Endometrial microvascular endothelial cells (primary cell): ENCODE results near the gene SRRM4. TPM values are rescaled to one million over a fixed set of nuclear protein-coding genes. Genes with fewer than 3 reads are reported as not detected.

Experiments
- in situ Hi-C: cut with HindIII; loops from 2 replicates; pipeline ENCODE4 v1.10.0; 2017; ENCODE audit warnings: low sequenced_read_pairs, low pct_unique_long_range_greater_than_20kb; ENCODE audit errors: inconsistent ontology term
- total RNA-seq: library from RNA; depleted of rRNA; stranded (reverse); fragments of >200 nt; gene quantifications from one replicate; pipeline ENCODE4 v1.2.3, GENCODE V29; 2015; ENCODE audit errors: inconsistent ontology term

Gene SRRM4, protein sequence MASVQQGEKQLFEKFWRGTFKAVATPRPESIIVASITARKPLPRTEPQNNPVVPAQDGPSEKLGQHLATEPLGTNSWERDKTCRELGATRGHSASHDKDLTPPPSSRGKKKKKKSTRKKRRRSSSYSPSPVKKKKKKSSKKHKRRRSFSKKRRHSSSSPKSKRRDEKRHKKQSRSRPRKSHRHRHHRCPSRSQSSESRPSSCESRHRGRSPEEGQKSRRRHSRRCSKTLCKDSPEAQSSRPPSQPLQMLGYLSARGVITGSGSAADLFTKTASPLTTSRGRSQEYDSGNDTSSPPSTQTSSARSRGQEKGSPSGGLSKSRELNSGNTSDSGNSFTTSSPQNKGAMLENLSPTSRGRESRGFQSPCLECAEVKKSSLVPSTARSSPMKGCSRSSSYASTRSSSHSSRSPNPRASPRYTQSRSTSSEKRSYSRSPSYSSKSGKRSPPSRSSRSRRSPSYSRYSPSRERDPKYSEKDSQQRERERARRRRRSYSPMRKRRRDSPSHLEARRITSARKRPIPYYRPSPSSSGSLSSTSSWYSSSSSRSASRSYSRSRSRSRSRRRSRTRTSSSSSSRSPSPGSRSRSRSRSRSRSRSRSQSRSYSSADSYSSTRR
- not detected for total RNA-seq

DNA sequence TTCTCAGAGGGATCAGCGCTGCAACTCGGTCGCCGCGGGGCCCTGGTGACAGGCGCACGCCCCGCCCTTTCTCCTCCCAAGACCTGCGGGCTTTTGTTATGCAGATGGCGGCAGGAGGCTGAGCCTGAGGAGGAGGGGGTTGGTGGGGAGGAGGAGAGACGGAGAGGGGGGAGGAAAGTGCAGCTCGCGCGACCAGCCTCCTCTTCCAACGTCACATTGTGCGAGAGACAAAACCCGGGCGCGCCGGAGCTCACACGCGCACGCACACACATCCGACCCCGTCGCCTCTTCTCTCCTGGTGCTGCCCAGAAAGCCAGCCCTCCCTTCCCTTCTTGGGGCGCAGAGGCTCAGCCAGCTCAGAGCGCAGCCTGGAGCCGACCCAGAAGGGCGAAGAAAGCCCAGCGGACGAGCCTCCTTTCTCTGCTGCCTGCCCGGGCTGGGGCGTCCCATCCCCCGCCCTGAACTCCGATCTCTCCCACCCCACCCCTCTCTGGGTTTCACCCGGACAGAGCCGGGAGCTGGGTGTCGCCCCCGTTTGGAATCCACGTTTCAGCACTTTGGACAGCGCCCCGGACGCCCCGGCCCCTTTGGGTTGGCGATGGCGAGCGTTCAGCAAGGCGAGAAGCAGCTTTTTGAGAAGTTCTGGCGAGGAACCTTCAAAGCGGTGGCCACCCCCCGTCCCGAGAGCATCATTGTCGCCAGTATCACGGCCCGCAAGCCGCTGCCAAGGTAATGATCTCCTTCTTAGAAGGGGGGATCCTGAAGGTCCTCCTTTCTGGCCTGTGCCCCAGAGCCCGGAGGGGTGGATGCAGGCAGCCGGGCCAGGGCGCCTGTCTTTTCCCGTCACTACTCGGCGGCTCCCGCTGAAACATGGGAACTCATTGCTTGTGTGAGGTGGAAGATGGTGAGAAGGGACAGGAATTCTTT is at the start of gene SRRM4:
SRRM4 (plus strand) TSS at position 257 of the 927 bp plus-strand sequence; CDS start at position 599, 342 bp downstream.
- in situ Hi-C loops, result no loop called here

DNA sequence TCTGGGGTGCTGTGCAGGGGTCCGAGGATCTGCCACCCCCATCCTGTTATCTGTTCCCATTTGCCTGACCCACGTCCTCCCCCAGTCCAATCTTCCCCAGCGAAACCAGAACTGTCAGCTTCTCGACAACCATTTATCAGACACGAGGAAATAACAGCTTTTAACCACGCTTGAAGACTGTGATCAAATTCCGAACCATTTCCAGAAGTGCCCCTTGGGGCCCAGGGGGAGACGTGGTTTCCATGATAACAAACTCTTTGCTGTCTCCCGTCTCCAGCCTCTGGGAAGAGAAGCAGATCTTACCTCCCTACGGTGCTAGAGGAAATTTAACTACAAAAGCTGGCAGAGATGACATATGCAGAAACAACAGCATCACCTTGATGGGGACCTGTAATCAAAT is 35.1 kb upstream of the SRRM4 start:
- in situ Hi-C loops, result no loop called here

DNA sequence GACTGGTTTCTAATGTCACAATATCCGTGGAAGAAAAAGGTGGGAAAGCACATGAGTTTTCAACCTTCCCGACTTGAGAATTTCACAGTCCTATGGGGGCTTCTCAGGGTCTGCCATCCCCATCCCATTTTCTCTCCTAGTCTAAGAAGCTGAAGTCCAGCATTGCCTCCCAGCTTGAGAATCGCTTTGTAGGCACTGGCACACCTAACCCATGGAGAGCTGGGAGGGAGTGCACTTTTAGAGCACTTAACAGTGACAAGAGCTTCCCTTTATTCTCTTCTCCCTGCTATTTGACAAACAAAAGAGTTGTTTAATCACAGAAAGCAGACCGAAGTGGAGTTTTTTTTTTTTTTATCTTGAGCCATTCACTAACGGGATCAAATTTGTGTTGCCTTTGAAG is 22.8 kb upstream of the SRRM4 start:
- in situ Hi-C loops, result no loop called here

DNA sequence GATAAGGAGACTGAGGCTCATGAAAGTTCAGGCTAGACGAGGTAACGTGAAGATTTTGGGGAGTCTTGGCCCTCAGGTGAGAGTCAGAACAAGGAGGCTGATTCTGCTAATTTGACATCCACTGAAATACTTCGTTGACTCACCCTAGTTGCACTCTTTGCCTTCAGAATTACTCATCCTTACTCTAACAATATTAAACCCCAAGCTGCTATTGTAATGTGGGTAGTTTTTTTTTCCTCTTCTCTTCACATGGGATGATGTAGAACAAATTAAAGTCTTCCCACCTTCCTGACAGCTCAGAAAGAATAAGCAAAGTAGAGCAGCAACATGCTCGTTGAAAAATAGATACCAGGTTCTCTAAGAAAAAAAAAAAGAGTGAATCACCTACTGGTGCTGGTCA is 22.0 kb upstream of the SRRM4 start:
- in situ Hi-C loops, result no loop called here

DNA sequence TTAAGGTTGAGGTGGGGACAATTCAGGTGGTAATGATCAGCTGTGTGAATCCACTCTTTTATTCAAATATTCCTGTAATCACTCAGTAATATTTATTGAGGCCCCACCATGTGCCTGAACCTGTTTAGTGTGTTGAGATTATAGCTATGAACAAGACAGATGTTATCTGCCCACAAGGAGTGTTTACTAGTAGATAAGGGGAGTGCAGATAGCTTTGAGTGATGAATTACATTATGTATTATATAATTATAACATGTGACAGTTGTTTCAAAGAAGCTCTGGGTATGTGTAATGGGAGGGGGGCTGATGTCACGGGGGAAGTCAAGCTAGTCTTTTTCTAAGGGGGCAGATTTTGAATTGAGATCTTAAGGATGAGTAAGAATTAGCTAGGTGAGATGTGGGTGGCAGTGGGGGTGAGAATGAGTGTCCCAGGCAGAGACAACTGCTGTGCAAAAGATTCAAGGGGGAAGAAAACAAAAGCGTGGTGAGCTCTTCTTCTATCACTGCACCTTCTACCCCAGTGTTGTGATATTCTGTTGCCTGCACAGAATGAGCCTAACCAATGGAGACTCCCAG is 21.3 kb upstream of the SRRM4 start:
- in situ Hi-C loops, result no loop called here

DNA sequence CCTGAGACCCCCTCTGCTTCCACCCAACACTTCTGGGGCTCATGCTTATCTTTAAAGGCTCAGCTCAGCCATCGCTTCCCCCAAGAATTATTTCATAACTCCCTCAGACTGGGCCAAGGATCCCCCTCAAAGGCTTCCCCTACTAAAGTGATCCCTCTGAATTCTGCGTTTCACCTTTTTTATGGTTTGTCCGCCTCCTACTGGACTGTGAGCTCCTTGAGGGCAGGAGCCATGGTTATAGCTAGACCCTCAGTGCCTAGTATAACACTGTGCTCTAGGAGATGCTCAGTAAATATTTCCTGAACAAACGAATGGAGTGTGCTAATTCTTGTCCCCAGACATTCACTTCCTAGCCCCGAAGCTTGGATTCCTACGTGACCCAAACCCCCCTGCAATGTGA is 20.5 kb upstream of the SRRM4 start:
- in situ Hi-C loops, result no loop called here

DNA sequence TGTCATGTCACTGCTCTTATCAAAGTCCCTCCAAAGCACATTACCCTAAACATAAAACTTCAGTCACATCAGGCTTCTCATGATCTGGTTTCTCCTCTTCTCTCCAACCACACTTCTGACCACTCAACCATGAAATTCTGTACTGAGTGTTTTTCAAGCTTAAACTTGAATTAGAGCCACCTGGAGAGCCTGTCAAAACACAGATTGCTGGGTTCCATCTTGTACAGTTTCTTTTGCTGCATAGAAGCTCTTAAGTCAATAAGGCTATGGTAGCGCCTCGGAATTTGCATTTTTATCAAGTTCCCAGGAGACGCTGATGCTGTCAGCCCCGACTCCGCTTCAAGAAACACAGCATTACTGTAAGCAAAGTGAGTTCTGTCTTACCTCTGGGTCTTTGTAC is 16.4 kb upstream of the SRRM4 start:
- in situ Hi-C loops, result no loop called here

DNA sequence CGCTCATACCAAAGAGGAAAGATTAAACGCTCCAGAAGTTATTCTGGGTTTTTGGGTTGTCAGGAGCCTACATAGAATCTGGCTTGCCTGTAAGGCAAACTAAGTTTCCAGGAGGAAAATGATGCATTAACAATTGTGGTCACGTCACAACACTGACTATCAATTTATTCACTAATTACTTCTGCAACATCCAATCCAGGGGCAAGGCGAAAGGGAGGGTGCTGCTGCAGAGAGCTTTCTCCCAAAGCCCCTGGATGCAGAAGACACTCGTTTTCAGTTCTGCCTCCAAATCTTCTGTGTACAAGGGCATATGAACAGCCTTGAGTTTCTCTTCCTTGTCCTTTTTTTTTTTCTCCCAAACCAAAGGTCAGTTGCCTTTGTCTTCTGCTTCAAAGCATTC is 10.5 kb upstream of the SRRM4 start:
- in situ Hi-C loops, result no loop called here

DNA sequence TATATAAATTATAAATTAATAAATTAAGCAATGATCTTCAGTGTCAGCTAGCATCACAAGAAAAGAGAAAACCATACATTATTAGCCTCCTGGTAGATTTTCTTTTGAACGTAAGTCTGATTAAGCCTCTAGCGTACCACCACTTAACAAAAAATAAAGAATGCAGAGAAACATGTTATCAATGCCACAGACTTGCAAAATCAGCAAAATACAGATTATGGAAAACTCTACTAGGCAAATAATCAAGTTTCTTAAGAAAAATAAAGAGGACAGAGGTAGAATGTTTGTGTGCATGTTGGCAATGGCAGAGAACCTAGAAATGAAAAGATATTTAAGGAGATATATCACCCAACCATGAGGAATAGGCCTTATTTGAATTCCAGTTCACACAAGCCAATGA is 8.4 kb upstream of the SRRM4 start:
- in situ Hi-C loops, result no loop called here

DNA sequence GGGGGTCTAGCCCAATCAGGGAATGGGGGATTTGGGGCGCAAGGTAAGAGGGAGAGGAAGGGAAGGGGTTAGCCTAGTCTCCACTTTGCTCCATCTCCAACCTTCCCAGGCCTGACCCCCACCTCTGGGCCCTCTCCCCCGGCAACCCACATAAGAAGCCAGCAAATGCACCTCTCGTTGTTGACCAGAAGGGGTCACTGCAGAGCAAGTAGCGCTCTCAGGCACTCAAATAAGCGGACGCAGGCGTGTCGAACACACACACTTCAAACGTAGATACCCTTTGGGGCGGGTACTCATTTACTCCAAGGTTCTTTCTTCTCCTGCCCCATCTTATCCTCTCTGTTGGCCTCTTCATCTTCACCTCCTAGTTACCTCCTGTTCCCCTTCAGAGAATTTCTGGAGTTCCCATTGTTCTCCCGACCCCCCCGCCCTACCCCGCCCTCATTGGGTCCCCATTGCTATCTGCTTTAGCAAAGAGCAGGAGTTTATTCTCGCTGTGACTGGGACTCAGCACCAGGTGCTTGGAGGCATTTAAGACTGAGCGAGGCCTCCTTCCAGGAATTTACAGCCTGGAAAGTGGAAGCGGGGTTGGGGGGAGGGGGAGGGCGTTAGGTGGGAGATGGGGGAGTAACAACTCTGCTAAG is 1.5 kb upstream of the SRRM4 start:
- in situ Hi-C loops, result no loop called here

DNA sequence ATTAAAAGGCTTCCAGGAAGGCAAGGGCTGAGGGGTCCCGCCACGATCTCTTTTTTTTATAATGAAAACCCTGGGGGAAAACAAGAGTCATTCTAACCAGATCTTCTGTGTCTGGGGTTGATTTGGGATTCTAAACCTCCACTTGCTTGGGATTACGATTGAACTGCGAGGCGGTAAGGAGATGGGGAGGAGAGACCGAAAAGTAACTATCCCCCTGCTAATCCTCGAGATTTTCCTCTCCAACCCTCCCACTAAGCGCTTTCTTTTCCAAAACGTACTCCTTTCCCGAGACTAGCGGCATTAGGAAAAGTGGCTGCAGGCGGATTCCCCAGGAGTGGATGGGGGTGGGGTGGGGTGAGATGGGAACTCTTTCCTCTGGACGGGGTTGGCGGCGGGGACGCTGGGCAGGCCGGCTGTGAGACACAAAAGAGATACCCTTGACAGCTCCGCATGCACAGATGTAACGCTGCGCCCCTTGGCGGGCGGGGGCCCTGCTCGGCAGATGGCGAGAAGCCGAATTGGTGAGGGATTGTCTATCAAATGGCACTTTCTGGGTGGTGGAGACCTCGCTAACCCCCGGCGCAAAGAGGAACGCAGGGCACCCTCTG is 830 bp upstream of the SRRM4 start:
- in situ Hi-C loops, result no loop called here

DNA sequence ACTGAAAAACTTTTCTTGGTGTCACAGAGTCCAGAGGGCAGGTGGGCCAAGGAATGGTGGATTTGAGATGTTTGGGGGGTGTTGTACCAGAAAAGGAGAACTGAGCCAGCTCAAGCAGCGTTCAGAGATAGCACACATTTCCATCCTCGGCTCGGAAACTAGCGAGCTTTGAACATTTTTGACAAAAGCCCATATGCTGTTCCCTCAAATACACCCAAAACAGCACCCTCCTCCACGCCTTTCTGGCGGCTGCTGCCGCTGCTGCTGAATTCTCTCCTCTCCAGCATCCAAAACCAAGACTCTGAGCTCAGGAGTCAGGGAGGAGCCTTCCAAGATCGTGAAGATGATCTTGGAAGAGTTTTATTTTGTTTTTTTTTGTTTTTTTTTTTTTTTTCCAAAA is 961 bp downstream of the SRRM4 start:
- in situ Hi-C loops, result no loop called here

DNA sequence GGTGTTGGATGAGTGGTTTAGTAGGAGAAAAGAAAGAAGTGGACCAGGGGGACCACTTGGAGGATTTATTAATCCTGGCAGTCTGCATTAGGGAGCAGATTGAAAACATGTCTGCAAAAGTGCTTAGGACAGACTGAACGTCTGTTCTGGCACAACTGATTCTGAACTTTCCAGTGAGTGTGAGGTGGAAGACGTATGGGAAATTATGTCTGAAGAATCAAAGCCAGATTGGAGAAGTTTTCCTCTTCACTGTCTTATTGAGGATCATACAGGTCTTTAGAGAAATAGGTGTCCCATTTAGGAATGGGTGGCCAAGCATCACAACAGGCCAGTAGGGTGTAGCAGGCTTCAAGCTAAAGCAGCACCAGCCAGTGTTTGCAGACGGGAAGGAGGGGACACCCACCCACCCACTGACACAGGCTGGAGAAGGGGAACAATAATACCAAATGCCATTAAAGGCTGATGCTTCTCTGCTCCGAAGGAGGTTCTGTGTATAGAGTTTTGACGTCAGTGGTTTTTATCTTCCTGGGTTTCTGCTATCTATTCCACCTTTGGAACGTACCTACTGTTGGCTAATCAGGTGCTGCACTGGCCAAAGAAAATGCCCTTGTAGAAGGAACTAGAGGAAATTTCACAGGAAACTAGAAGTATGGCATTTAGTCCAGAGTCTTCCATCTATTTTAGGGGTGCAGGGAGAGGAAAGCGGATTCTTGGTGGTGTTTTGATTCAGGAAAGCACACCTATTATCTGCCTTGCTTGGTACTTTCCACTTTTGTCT is 1.8 kb downstream of the SRRM4 start:
- in situ Hi-C loops, result no loop called here

DNA sequence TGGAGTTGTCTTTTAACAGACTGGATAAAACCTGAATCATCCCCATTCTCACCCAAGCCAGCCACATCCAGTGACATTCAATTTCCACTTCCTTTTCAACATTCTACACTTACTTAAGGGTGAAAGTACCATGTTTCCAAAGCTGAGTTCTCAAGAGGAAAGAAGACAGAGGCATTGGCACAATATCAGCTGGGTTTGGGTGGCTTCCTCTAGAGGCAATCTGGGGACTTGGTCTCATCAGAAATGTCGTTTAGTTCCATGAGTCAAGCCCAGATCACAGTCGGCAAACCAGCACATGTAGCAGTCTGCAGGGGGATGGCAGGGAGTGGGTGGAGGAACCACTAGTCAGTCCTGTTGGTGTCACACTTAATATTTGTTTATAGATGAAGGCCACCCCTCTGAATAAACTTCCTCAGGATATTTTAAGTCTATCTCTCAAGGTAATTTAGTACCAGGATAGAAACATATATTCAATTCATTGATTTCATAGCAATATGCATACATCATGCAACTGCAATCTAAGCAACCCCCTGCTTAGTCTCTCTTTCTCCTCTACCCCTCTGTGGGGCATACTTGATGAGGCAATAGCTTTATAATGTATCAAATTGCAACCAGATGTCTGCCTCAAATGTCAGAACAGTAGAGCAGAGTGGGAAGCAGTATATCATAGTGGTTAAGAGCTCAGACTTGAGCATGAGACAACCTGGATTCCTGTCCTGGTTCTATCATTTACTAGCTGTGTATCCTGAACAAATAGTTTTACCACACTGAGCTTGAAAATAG is 3.0 kb downstream of the SRRM4 start:
- in situ Hi-C loops, result no loop called here

DNA sequence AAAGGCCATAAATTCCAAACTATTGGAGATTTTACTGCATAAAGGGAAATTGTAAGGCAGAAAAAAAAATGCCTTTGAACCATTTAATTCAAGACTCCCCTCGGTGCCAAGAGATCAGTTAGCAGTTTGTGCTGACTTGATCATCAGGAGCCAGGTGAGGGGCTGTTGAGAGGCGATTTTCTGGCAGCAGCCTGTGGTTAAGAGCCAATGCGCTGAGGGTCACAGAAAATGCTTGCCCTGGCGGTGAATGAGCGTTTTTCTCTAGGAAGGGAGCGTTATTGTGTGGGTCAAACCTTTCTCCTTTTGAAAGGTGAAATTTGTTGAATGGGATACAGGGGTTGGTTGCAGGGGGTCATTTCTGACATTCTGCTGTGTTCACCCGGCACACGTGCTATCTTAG is 4.7 kb downstream of the SRRM4 start:
- in situ Hi-C loops, result no loop called here

DNA sequence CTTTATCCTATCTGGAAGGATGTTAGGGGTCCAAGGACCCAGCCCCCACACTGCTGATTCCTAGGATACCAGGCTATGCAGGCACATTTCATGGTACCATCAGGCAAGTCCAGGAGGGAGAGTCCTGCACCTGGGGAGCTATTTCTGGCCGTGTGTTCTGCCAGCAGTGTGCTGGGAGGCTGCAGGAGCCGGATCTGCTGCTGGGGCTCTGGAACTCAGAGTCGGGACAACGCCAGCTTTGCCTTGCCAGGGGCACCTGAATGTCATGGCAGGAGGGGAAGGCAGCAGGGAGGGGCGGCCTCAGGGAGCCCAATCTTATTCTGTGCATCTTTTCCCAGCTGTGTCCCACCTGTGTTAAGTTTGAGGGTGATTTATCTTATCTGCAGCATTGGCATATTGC is 17.8 kb downstream of the SRRM4 start:
- in situ Hi-C loops, result no loop called here

DNA sequence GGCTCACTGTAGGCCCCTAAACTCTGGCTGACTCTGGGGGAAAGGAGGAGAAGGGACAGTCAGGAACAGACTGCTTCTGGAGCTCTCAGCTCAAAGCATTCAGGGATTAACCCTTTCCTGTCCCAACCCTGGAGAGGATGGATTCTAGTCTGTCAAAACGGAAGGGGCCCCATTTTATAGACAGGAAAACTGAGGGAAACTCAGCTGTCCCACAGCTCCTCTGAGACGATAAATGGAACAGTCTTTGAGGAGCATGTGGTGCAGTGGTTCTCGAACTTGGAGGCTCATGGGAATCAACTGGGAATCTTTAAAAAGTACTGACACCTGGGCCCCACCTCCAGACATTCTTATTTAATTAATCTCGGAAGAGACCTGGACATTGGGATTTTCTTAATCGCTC is 23.7 kb downstream of the SRRM4 start:
- in situ Hi-C loops, result no loop called here
